ENCODE results near the gene SFXN5.
A peak's percentile ranks its signal among the peaks of the same experiment; 100 is the strongest.

The SFXN5 gene

DNA sequence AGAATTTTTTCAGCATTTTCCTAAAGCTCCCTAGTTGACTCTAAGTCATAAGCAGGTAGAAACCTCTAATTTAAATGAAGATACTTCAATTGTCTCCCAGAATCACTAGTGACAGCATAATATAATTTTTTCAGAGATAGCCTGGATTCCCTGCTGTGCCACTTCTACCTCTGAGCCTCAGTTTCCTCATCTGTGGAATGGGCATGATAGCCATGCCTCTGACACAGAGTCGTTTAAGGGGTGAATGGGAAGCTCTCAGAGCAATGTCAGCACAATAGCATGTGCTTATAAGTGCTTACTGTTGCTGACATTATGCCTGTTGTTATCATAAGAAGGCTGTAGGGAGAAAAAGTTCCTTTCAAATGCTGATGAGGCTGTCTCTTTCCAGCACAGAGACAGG, 48.0 kb downstream of the SFXN5 start:
- Mint-ChIP-seq H3K9me3 (no peaks in the 10 kb centered on the region), H3K27ac (no peak overlapping the region), H3K27me3 (no peaks in the 10 kb centered on the region), H3K36me3 (peaks cover 3% of the 10 kb centered on the region), H3K4me3 (no peak overlapping the region), H3K4me1 (no peaks in the 10 kb centered on the region)

DNA sequence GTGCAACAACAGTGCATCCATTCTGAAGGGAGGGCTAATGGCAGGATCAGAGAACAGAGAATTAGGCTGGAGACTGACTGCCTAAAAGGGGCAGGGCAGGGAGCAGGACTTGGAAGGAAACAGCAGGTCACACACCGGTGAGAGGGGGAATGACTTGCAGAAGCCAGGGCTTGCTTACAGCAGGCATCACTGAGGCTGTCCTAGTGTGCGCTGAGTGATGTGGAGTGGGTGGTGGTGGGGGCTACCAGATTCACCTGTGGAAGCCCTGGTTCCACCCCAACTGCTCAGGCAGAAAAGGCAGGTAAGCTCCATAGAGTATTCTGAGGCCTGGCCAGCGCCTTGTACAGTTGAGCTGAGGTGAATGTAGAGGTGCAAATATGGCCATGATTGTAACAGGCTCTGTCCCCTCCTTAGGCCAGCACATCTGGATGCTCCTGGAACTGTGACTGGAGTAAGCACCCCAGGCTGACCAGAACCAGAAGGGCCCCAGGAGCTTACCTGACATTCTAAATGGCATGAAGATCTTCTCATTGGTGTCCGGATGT, 49.4 kb downstream of the SFXN5 start:
- H3K27me3 Mint-ChIP-seq = no peaks in the 10 kb centered on the region
- no peak overlapping the region for H3K27ac Mint-ChIP-seq
- H3K9me3 Mint-ChIP-seq = no peaks in the 10 kb centered on the region
- peaks cover 3% of the 10 kb centered on the region for H3K36me3 Mint-ChIP-seq
- H3K4me1 Mint-ChIP-seq = no peaks in the 10 kb centered on the region
- H3K4me3 Mint-ChIP-seq = no peak overlapping the region

DNA sequence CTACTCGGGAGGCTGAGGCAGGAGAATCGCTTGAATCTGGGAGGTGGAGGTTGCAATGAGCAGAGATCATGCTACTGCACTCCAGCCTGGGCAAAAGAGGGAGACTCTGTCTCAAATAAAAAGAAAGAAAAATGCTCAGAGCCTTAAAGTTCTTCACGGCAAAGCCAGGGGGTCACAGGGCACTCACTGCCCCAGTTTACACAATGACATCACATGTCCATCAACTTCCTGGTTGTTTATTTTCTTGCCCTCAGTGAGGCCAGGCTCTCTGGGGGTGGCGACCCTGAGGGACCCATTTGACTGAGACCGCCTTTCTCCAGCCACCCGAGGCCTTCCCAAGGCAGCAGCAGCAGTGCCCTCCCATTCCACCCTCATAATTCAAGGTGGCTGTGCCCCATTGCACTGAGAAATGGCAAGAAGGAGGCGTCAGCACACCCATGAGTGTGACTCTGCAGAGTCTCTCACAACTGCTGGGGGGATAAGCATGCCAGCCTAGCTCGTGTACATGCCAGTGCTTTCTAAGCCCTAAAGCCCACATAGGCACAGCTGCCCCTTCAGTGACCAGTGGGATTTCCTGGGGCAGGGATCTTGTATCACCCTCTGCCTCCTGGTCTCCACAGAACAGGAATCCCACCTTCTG, 50.0 kb downstream of the SFXN5 start:
- H3K27me3 Mint-ChIP-seq = no peaks in the 10 kb centered on the region
- H3K4me1 Mint-ChIP-seq = no peaks in the 10 kb centered on the region
- H3K4me3 Mint-ChIP-seq = no peak overlapping the region
- H3K9me3 Mint-ChIP-seq = no peaks in the 10 kb centered on the region
- peaks cover 5% of the 10 kb centered on the region for H3K36me3 Mint-ChIP-seq
- no peak overlapping the region for H3K27ac Mint-ChIP-seq

DNA sequence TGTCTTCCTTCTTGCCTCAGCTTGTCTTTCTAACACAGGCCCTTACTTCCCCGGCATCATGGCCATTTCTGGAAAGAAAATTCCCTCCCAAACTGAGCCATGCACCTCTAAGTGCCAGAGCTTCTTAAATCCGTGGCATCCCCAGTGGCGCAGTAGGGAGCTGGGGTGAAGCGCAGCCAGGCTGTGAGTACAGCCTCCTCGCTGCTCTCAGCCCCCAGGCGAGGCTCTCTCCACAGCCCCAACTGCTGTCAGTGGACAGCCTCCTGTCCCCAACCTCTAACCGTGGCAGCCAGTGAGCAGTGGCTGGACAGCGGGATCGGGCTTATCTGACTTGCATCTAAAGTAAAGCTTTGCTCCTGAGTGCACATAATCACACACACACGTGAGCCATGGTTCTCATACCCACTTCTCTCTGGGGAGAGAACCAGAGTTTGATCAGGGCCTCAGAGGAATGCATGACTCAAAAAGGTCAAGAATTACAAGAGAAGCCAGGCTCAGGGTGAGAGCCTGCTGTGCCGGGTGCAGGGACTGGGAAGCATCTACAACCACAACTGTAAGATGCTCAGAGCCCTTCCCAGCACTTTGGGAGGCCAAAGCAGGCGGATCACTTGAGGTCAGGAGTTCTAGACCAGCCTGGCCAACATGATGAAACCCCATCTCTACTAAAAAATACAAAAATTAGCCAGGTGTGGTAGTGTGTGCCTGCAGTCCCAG, 50.7 kb downstream of the SFXN5 start:
- no peaks in the 10 kb centered on the region for H3K4me1 Mint-ChIP-seq
- no peaks in the 10 kb centered on the region for H3K27me3 Mint-ChIP-seq
- no peak overlapping the region for H3K27ac Mint-ChIP-seq
- peaks cover 8% of the 10 kb centered on the region for H3K36me3 Mint-ChIP-seq
- H3K9me3 Mint-ChIP-seq = no peaks in the 10 kb centered on the region
- no peak overlapping the region for H3K4me3 Mint-ChIP-seq

DNA sequence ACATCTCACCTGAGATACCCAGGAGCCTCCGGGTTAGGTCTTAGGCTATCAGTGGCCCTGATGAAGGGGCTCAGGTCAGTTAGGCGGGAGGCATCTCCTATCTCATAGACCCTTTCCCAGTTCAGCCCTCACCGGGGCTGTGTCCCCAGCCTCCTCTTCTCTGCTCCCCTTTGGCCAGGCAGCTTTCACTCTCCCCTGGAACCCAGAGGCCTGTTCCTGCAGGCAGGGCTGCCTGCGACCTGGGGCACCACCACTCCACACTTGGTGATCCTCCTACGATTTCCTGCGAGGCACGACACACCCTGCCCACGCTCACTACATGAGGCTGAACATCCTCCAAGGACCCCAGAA, 51.2 kb downstream of the SFXN5 start:
- Mint-ChIP-seq H3K9me3 (no peaks in the 10 kb centered on the region), H3K4me1 (no peaks in the 10 kb centered on the region), H3K27me3 (no peaks in the 10 kb centered on the region), H3K36me3 (peaks cover 8% of the 10 kb centered on the region), H3K4me3 (no peak overlapping the region), H3K27ac (no peak overlapping the region)

DNA sequence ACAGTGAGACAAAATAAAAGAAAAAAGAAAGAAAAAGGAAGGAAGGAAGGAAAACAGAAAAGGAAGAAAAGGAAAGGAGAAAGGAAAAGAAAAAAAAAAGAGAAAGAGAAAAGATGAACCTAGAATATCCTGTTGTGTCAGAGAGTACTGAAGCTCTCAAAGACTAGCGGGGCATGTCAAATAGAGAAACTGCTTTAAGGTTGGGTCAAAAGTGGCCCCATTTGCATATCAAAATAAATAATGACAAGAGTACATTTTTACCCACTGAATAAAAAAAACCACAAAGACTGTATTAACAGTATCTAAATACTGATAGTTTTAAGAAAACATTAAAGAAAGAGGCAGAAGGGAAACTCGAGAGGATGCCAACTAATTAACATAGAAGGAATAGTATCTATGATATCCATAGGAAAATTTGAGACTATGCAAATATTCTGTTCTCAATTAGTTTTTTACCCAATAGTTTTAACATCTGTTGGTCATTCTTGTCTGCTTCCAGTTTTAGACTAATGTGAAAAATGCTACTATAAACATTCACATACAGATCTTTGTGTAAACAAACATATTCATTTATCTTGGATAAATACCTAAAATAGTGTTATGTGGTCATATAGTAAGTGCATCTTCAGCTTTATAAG, 53.2 kb downstream of the SFXN5 start:
- Mint-ChIP-seq H3K4me3 (no peak overlapping the region), H3K36me3 (peaks cover 8% of the 10 kb centered on the region), H3K27ac (no peak overlapping the region), H3K9me3 (no peaks in the 10 kb centered on the region), H3K27me3 (no peaks in the 10 kb centered on the region), H3K4me1 (no peaks in the 10 kb centered on the region)

DNA sequence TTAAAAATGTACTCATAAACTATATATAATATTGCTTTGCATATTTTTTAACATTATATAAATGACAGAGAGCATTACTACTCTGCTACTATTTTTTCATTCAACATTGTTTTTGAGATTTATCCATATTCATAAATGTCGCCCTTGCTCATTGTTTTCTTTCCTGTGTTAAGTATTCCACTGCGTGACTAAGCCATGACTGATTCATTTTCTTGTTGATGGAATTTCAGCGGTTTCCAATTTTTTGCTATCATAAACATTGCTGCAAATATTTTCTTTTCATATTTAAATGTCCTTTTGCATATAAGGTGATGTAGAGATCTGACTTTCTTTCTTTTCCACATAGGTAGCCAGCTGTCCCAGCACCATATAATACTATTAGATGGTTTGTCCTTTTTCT, 57.6 kb downstream of the SFXN5 start:
- no peak overlapping the region for H3K27ac Mint-ChIP-seq
- H3K9me3 Mint-ChIP-seq = no peaks in the 10 kb centered on the region
- H3K27me3 Mint-ChIP-seq = no peaks in the 10 kb centered on the region
- no peaks in the 10 kb centered on the region for H3K4me1 Mint-ChIP-seq
- H3K4me3 Mint-ChIP-seq = no peak overlapping the region
- peaks cover 7% of the 10 kb centered on the region for H3K36me3 Mint-ChIP-seq

DNA sequence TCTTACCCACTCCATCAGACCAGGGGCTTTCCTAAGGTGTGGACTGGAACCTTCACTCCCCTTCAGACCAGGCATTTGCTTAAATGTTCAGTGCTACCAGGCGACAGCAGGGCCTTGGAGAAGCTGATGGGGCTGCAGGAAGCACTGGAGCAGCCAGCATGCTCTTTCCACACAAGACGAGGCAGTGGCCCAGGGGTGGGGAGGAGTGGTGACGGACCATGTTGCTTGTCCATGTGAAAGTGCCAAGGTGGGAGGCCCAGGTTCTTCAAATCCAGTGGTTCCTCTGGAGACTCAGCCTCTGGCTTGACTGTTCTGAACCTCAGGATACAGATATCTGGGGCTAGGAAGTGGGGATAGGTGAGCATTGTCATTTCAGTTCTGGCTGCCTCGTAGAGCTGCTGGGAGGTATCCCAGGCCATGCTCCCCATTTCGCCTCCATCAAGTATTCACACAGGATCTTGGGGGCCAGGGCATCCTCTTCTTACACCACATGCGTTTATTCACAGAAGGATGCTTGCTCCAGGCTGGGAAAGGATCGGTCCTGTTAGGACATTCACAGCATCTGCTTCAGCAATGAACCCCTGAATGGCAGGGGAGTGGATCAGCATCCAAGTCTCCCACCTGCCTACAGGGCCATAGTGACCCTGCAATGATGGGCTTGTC, 62.2 kb downstream of the SFXN5 start:
- no peaks in the 10 kb centered on the region for H3K27me3 Mint-ChIP-seq

DNA sequence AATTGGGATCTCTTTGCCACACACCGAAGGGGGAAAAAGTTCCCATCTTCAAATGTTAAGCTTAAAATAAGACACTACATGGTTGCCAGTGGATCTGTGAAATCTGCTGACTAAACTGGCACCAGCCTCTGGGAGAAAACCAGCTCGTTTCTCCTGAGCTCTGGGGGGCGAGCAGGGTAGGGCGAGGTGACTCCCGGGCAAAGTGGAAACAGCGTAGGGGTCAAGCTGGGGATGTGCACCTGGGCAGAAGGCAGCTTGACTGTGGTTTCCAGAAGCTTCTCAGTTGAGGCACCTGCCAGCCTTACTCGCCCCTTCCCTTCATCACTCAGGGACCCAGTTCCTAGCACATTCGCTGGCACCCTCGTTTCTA, 62.8 kb downstream of the SFXN5 start:
- Mint-ChIP-seq H3K4me3 (no peak overlapping the region), H3K27me3 (no peaks in the 10 kb centered on the region), H3K27ac (no peak overlapping the region), H3K9me3 (no peaks in the 10 kb centered on the region), H3K4me1 (no peaks in the 10 kb centered on the region), H3K36me3 (peaks cover 2% of the 10 kb centered on the region)

More for the DNA sequence above, 62.2 kb downstream of the SFXN5 start:
- H3K9me3 Mint-ChIP-seq = no peaks in the 10 kb centered on the region
- no peaks in the 10 kb centered on the region for H3K4me1 Mint-ChIP-seq
- H3K27ac Mint-ChIP-seq = no peak overlapping the region
- H3K36me3 Mint-ChIP-seq = peaks cover 2% of the 10 kb centered on the region
- no peak overlapping the region for H3K4me3 Mint-ChIP-seq

DNA sequence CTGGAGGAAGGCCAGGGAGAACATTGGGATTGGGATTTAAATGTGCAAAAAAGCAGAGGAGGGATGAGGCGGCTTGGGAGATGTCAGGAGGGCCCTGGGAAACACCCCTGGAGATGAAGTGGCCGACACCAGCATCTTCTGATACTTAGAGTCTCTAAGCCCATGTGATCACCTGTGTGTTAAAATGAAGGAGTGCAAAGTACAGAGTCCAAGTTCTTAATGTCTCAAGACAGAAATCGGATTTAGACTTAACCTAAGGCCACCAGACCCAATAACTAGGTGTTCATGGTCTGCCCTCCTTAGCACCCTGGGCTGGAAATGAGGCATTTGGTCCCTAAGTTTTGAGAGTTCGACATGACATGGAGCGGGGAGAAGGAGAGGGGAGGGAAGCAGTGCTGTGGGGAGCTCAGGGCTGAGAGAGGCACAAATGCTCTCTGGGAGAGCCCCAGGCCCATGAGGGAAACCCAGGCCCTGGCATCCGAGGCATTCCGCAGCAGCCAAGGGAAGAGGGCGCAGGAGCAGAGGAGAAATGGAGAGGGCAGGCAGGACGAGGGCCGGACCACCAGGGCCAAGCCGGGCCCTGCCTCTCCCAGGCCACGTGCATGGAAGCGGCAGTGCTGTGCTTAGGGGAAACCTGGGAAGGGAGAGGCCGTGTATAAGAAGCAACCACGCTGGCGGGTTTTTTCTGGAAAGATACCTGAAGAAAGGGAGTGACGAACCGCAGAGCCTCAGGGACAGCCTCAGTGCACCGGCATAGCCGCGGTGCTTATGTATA, 63.3 kb downstream of the SFXN5 start:
- H3K27me3 Mint-ChIP-seq = no peaks in the 10 kb centered on the region
- no peak overlapping the region for H3K27ac Mint-ChIP-seq

DNA sequence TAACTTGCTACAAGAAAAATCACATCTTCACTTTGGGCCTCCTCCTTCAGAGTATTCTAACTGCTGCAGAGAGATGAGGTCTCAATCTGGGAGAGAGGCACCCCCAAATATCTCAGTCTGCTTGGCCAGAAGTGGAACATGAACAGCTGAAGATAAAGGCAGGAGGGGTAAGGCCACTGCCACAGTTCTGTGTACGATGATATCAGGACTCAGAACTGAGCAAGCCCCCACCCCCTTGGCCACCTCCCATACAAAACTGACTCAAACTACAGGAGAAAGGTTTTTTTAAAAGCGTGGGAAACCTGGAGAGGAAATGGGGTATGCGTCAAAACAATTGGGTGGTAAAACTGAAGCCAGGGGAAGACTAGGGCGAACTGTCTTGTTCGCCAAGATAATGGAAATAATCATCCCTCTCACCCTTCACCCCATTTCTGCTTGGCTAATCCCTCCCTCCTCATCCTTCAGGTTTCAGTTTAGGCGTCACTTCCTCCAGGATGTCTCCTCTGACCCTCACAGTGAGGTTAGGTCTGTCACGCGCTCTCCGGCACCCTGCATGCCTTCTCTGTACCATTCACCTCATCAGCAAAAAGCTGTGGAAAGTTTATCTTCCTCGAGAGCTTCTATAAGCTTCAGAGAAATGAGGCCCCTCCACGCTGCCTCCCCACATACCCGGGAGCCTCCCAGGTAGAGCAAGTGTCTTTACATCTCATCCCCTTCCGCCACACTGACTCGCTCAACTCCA, 64.4 kb downstream of the SFXN5 start:
- peak overlapping the region; percentile 47 for H3K27ac Mint-ChIP-seq
- peaks cover 2% of the 10 kb centered on the region for H3K36me3 Mint-ChIP-seq
- no peaks in the 10 kb centered on the region for H3K27me3 Mint-ChIP-seq

More for the DNA sequence above, 63.3 kb downstream of the SFXN5 start:
- Mint-ChIP-seq H3K4me1 (no peaks in the 10 kb centered on the region), H3K36me3 (peaks cover 2% of the 10 kb centered on the region), H3K9me3 (no peaks in the 10 kb centered on the region), H3K4me3 (no peak overlapping the region)

DNA sequence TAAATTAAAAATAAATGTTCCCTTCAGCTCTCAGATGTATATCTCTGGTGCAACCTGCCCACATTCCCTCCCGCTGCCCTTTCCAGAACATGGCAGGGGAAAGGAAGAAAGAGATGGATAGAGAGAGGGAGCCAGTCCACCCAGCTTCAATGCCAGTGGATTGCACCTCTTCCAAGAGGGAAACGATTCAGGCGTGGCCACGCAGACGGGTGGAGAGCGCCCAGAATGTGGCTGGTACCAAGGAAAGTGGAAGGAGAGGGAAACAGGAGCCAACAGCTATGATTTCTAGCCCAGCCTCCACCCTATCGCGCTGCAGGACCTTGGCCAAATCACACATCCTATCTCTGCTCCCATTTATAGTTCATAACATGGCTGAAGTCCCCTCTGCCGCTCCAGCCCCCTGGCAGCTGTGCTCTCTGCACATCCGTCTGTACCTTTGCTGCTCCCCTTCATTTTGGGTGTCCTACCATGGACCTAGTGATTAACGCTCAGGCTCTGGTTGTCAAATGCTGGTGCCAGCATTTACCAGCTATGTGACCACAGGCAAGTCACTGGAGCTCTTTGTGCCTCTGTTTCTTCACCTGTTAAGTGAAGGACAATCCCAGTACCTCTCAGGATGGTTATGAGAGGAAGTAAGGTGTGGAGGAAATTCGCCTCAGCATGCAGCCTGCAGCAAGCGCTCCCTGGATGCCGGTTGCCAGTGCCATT, 66.5 kb downstream of the SFXN5 start:
- no peaks in the 10 kb centered on the region for H3K9me3 Mint-ChIP-seq
- H3K27ac Mint-ChIP-seq = no peak overlapping the region
- no peaks in the 10 kb centered on the region for H3K36me3 Mint-ChIP-seq
- H3K4me3 Mint-ChIP-seq = no peak overlapping the region
- no peaks in the 10 kb centered on the region for H3K4me1 Mint-ChIP-seq
- no peaks in the 10 kb centered on the region for H3K27me3 Mint-ChIP-seq

More for the DNA sequence above, 64.4 kb downstream of the SFXN5 start:
- H3K9me3 Mint-ChIP-seq = no peaks in the 10 kb centered on the region
- H3K4me3 Mint-ChIP-seq = no peak overlapping the region
- no peaks in the 10 kb centered on the region for H3K4me1 Mint-ChIP-seq

DNA sequence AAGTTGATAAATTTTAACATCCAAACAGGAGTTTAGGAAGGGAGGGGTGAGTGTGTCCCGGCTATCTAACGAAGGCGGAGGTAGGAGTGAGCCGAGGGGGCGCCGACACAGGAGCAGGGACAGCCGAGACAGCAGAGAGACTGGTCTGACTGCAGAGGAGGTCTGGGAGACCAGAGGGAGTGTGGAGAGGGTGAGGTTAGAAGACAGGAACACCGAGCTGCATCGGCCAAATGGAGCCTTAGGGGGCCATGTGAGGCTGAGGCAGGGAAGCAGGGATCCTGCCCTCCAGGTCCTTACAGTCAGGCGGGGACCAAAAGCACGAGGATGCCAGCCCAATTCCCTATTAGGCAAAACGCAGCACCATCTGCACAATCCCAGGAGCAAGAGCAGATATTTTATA, 67.0 kb downstream of the SFXN5 start:
- H3K9me3 Mint-ChIP-seq = no peaks in the 10 kb centered on the region
- H3K4me3 Mint-ChIP-seq = no peak overlapping the region
- H3K27me3 Mint-ChIP-seq = no peaks in the 10 kb centered on the region
- no peaks in the 10 kb centered on the region for H3K36me3 Mint-ChIP-seq
- no peak overlapping the region for H3K27ac Mint-ChIP-seq
- H3K4me1 Mint-ChIP-seq = no peaks in the 10 kb centered on the region

DNA sequence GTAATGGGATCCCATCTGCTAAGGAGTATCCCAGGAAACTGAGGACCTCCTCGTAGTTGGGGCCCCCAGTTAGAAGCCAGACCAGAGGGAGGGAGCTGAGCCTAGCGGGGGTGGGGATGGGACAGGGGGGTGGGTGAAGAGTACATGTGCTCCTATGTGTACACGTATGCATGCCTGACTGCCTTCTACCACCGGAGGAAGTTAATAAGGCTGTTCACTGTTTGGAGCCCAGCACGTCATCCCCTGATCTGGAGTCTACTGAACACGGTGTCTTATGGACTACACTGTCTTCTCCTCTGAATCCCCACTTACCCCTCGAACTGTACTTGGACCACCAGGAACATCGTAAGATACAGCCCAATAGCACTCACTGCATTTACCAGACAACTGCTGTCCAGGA, 68.5 kb downstream of the SFXN5 start:
- no peaks in the 10 kb centered on the region for H3K36me3 Mint-ChIP-seq
- H3K9me3 Mint-ChIP-seq = no peaks in the 10 kb centered on the region
- H3K4me1 Mint-ChIP-seq = no peaks in the 10 kb centered on the region
- no peaks in the 10 kb centered on the region for H3K27me3 Mint-ChIP-seq
- H3K27ac Mint-ChIP-seq = no peak overlapping the region
- no peak overlapping the region for H3K4me3 Mint-ChIP-seq
